T-helper 2 cell treated with Interferon-gamma antibody and Interleukin-4, amounts not matched to agents 100 ng/mL and 5 ng/mL, for 36 hours (primary cell): ENCODE data around the gene B3GALT6. TPM values are rescaled to one million over a fixed set of nuclear protein-coding genes. Genes with fewer than 3 reads are reported as not detected.
"Not testable (repeated sequence)": the region's sequence is repeated elsewhere in the genome, so short reads cannot be mapped to it uniquely, and the experiment has no call there.

Experiments
- intact Hi-C: fragments of 100-400 bp; cut with micrococcal nuclease; formaldehyde crosslinking; loops from one replicate; pipeline ENCODE4 v1.15.1; 2023
- total RNA-seq: library from RNA; stranded (reverse); gene quantifications from 2 replicates; pipeline ENCODE4 v1.2.3, GENCODE V29; 2022

B3GALT6 gene
- total RNA-seq, 1 donor from 2014 or later, result 27.1 TPM

DNA sequence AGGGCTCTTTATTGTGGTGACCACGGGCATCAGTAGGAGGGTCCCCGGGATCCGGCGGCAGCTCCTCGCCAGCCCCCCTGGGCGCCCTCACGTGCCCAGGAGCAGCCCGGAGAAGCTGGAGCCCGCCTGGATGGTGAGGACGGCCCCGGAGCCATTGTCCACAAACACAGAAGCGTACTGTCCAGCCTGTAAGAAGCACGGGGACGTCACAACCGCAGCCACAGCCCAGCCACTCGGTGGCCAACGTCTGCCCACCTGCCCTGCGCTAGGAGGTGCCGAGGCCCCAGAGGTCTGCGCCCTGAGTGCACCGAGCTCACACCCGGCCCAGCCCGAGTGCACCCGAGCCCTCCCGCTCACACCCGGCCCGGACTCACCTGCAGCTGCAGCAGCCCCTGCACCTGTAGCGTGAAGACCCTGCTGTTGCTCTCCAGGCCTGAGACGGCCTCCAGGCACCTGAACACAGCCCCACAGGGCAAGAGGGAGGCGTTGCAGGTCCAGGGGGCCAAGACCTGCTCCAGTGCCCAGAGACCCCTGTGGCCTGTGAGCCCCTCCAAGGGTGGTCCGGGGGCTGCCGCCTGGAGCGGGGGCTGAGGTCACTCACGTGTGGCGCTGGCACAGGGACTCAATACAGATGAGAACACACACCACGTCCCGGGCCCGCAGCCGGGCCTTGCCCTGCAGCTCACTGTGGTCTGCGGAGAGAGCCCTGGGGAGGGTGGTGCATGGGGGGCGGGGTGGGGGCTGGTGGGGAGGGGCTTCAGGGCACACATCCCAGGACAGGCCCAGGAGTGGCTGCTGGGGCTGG lies 10.6 kb downstream of the B3GALT6 start:
- intact Hi-C loops, result no loop called here

DNA sequence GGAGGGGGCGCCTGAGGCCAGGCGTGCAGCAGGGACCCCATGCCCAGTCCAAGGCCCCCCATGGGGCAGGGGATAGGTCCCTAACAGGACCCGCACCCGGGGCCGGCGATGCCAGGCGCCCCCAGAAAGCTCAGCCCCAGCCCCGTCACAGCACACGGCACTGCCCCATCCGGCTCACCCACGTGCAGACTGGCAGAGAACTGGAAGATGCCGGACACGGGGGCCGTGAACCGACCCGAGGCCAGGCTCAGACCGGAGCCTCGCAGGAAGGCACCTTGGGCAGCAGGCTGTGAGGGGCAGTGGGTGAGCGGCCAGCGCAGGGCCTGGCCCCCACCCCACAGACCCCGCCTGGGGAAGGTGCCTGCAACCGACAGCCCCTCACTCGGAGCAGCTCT lies 11.2 kb downstream of the B3GALT6 start:
- intact Hi-C loops, result no loop called here

GRCh38 chr1:1243807-1244191 lies 11.8 kb downstream of the B3GALT6 start:
- intact Hi-C loops, result no loop called here

DNA sequence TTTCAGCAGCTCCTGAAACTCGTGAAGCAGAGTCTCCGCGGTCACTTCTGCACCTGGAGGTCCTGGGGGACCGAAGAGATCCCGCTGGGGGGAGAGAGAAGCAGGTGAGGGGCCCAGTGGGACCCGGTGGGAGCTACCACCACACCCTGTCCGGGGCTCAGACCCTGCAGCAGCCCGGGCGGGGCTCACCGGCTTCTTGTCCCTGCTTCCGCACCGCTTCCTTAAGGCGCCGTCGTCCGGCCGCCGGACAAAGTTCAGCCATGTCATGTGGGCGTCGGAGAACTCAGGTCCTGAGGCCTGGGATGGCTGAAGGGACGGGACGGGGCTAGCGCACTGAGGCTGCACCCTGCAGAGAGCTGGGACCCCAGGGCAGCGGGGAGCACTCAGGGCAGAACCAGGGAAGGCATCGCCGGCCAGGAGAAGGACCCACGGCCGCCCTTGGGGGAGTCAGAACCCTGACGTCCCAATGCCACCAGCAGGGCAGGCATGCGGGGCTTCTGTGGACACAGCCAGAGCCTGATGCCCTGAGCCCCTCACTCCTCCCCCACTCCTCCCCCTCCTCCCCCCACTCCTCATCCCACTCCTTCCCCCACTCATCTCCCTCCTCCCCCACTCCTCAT lies 12.3 kb downstream of the B3GALT6 start:
- intact Hi-C loops, result no loop called here

GRCh38 chr1:1245178-1245816 lies 13.3 kb downstream of the B3GALT6 start:
- intact Hi-C loops, result no loop called here

DNA sequence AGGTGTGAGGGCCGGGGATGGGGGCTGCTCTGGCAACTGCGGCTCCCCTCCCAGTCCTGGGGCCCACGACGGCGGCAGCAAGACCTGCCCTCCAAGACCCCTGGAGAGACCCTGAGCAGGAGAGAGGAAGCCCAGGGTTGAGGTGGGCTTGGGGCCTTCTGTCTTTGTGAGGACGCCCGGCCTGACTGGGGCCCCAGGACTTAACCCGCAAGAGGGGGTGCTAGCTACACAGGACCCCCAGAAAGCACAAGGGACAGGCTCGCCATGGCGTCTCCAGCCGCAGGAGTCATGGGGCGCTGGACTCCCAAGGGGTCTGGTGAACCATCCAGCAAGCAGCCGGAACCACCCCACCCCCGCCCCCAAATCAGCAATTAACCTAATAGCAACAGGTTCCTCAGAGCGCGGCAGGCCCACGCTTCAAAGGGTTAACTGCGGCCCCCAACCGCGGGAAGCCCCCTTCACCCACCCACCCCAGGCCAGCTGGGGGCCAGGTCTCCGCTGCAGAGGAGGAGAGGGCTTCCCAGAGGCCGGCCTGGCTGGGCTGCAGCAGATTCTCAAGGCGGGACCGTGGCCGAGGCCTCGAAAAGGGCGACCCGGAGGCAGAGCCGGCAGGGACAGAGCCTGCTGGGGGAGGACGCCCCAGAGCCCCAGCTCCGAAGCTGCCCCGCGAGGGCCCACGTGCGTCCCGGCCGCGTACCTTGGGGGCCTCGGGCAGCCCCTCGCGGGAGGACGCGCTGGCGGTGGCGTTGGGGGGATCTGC lies 14.0 kb downstream of the B3GALT6 start:
- intact Hi-C loops, result no loop called here

GRCh38 chr1:1246577-1247340 lies 14.7 kb downstream of the B3GALT6 start, which contains the start of gene C1QTNF12:
TSS of gene C1QTNF12 (minus strand) at chr1:1246722. CDS start at chr1:1246690, 32 bp downstream.
- intact Hi-C loops, result no loop called here

GRCh38 chr1:1247341-1247913 lies 15.4 kb downstream of the B3GALT6 start:
- intact Hi-C loops, result no loop called here

DNA sequence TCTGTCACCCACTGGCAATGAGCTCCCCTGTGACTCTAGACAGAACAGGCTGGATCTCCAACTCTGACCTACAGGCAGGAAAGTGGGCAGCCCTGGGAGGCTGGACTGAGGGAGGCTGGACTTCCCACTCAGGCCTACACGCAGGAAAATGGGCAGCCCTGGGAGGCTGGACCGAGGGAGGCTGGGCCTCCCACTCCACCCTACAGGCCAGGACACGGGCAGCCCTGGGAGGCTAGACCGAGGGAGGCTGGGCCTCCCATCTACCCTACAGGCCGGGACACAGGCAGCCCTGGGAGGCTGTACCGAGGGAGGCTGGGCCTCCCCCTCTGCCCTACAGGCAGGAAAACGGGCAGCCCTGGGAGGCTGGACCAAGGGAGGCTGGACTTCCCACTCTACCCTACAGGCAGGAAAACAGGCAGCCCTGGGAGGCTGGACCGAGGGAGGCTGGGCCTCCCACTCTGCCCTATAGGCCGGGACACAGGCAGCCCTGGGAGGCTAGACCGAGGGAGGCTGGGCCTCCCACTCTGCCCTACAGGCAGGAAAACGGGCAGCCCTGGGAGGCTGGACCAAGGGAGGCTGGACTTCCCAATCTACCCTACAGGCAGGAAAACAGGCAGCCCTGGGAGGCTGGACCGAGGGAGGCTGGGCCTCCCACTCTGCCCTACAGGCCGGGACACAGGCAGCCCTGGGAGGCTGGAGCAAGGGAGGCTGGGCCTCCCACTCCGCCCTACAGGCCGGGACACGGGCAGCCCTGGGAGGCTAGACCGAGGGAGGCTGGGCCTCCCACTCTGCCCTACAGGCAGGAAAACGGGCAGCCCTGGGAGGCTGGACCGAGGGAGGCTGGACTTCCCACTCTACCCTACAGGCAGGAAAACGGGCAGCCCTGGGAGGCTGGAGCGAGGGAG lies 16.2 kb downstream of the B3GALT6 start:
- intact Hi-C loops, result not testable (repeated sequence)

- intact Hi-C loops, result loop anchor here (2.0 to 5.0 kb wide), 2 partner anchors 18 to 129 kb away; partner anchors contain the start of genes B3GALT6 and SDF4
These were observed 18.8 kb downstream of the B3GALT6 start for GRCh38 chr1:1250786-1251284.

DNA sequence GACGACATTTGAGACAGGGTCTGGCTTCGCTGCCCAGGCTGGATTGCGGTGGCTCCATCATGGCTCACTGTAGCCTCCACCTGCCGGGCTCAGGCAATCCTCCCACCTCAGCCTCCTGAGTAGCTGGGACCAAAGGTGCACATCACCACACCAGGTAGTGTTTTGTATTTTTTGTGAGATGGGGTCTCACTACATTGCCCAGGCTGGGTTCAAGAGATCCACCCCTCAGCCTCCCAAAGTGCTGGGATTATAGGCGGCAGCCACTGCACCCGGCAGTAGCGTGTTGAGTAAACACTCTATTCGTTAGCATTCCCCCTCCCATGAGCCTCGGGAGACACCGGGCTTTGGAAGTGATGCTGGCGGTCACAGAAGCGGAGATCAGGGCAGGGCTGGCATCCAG lies 21.3 kb downstream of the B3GALT6 start:
- intact Hi-C loops, result loop anchor here (5.0 kb wide), 1 partner anchor 131 kb away; no protein-coding TSS in a partner anchor

GRCh38 chr1:1253972-1254666 lies 22.1 kb downstream of the B3GALT6 start:
- intact Hi-C loops, result loop anchor here (5.0 kb wide), 1 partner anchor 132 kb away; no protein-coding TSS in a partner anchor

DNA sequence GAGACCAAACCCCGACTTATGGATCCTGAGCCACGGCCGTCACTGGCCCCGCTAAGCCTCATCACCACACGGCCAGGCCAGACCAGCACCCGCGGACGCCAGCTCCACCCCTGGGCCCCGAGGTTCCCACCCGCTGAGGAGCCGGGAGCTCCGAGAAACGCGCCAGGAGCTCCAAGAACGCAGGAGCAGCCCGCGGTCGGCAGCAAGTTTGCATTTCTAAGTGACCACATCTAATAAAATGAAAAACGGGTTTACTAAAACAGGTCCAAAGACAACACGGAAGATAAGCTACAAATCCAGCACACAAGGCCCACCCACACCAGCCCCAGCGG lies 22.6 kb downstream of the B3GALT6 start:
- intact Hi-C loops, result loop anchor here (5.0 kb wide), 1 partner anchor 132 kb away; no protein-coding TSS in a partner anchor

DNA sequence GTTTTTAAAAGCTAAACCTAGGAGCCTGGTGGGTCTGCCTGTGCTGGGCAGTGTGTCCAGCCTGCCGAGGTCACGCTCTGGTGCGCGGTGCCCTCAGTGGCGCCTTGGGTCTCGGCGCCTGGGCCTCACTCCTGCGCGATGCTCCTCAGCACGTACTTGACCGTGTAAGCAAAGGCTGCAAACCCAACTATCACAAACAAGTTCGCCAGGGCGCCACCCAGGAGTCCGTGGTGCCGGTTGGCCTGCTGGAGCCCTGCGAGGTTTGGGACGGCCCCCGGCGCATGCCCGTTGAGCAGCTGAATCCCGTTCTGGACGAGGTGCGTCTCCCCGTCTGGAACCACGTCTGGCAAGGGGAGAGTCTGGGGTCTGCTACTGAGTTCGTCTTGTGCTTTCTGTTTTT lies 23.0 kb downstream of the B3GALT6 start:
- intact Hi-C loops, result no loop called here

DNA sequence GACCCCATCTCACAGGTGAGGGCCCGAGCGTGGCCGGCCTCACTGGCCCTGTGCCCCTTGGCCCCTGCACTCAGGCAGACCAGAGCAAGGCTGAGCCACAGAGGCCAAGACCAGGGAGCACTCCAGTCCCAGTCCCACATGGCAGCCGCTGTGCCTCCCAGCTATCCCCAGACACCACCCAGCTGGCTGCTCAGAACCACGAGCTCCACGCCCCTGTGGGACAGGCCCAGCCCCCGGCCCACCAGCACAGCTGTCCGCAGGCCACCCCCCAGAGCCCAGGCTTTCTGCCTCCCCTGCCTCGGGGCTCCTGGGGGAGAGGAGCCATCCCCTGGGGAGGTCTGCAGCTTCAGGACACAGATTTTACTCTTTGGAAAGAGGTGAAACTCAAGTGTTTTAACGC lies 23.6 kb downstream of the B3GALT6 start:
- intact Hi-C loops, result no loop called here

DNA sequence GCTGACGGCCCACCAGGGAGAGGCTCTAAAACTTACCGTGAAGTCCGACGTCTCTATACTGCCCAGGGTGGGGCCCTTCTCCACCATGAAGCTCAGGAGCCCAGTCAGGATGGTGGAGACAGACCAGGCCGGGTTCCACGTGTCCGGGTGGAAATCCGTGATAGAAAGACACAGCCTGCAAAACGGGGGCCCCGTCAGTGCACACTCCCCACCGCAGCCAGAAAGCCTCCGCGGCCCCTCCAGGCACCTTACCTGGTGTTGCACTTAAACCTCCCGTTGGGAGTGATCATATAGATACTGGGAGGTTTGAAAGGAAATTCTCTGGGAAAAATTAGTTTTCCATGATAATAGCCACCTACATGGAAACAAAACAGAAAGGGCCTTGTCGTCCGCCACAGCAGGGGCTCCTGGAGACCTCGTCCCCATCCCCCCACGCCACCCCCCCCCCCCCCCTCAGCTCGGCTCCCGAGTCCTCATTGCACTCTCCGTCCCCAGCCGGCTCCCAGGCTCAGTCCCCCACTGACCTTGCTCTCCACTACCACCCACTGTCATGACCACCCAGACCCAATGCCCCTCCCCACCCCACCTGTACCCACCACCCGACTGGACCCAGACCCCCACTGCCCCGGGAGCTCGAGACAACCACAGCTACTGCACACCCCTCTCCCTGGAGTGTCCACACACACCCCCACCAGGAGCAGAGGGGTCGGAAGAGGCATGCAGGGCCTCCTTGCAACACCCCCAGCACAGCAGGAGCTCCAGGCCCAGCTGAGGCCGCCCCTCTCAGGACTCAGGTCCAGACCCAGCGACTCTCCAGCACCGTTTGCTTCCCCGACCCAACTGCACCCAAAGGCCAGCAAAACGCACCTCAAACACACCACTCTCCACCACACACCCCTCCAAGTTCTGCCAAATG lies 25.2 kb downstream of the B3GALT6 start:
- intact Hi-C loops, result no loop called here

GRCh38 chr1:1259119-1259488 lies 27.1 kb downstream of the B3GALT6 start:
- intact Hi-C loops, result no loop called here
